HFF-Myc (cell line): Measurements from ENCODE around the gene ECHDC3.

Experiments
- DNase-seq: peaks from one replicate; pipeline ENCODE4 v3.0.0-alpha.2; 2011; ENCODE audit warnings: low read depth; ENCODE audit errors: extremely low read depth
- H3K4me3 ChIP-seq: replicated peaks from 2 replicates; pipeline ENCODE4 v1.5.1; 2011; ENCODE audit warnings: low read depth, mild to moderate bottlenecking, control low read depth, low read length
- TF ChIP-seq, protein P1 (sequence below): IDR thresholded peaks from 2 replicates; pipeline ENCODE4 v1.5.1; 2012; ENCODE audit warnings: mild to moderate bottlenecking, low read depth, low read length, control low read depth; ENCODE audit errors: missing control alignments

ECHDC3 gene

DNA sequence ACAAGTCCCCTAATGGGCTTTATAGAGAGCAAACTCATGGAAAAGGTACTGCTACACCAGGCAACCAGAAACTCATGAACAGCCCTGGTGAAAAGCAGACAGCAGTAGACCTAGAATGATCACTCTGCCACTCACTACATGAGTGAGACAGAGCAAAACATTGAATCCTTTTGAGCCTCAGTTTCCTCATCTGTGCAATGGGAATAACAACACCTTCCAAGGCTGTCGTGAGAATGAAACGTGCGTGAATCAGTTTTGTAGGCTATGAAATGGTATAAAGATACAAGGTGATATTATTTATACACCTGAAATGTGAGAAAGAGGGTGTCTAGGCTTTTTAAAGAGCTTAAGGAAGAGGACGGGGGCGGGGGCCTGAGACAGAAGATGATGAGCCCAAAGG, 66.6 kb downstream of the ECHDC3 start:
- TF ChIP-seq, protein P1, sequence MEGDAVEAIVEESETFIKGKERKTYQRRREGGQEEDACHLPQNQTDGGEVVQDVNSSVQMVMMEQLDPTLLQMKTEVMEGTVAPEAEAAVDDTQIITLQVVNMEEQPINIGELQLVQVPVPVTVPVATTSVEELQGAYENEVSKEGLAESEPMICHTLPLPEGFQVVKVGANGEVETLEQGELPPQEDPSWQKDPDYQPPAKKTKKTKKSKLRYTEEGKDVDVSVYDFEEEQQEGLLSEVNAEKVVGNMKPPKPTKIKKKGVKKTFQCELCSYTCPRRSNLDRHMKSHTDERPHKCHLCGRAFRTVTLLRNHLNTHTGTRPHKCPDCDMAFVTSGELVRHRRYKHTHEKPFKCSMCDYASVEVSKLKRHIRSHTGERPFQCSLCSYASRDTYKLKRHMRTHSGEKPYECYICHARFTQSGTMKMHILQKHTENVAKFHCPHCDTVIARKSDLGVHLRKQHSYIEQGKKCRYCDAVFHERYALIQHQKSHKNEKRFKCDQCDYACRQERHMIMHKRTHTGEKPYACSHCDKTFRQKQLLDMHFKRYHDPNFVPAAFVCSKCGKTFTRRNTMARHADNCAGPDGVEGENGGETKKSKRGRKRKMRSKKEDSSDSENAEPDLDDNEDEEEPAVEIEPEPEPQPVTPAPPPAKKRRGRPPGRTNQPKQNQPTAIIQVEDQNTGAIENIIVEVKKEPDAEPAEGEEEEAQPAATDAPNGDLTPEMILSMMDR: no peak
- H3K4me3 ChIP-seq: no peak overlapping the region
- no peak for DNase-seq

DNA sequence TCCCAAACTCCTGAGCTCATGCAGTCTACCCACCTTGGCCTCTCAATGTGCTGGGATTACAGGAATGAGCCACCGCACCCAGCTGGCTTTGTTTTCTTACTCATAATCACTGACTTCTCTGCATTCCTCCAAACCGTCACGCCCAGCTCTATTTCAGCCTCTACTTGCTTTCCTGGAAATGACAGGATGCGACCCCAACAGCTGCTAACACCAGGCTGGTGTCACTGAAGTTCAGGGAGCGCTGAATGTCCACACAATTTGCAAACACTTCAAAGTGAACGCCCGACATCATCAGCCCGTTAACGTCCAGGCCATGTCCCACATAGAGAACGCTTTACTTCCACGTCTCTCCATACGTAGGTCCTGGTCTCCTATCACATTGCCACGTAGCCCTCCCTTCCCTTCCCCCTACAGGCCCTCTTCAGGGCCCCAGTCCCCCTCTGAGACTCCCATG, 68.2 kb downstream of the ECHDC3 start:
- no peak for DNase-seq
- TF ChIP-seq, protein P1: no peak

GRCh38 chr10:11810973-11811372, 68.8 kb downstream of the ECHDC3 start:
- DNase-seq: no peak
- TF ChIP-seq, protein P1: no peak
- H3K4me3 ChIP-seq: no peak overlapping the region

More for the DNA sequence above, 68.2 kb downstream of the ECHDC3 start:
- no peak overlapping the region for H3K4me3 ChIP-seq

DNA sequence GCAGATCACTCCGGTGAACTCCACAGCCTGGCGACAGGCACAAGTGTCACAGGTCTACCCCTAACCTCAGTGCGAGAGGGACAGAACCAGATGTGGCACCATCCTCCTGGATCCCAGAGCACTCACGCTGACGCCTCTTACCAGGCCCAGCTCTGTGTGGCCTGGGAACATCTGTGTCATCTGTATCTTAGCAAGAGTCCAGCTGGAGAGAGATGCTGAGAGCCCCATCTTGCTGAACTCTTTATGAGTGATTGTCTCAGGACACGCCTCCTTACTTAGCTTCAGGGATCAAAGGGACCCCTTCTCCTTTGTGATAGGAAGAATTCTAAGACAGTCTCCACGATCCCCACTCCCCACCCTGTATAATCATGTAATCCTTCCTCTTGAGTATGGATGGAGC, 71.0 kb downstream of the ECHDC3 start:
- no peak overlapping the region for H3K4me3 ChIP-seq
- TF ChIP-seq, protein P1: no peak
- no peak for DNase-seq
